Epidermal melanocyte (primary cell): ENCODE results near the gene METTL14.
"Not testable (repeated sequence)": the region's sequence is repeated elsewhere in the genome, so short reads cannot be mapped to it uniquely, and the experiment has no call there.

ENCODE experiments used
- DNase-seq: peaks from one replicate; pipeline ENCODE4 v3.0.0; 2011; ENCODE audit warnings: low spot score; ENCODE audit not compliant: insufficient read length

Gene METTL14

DNA sequence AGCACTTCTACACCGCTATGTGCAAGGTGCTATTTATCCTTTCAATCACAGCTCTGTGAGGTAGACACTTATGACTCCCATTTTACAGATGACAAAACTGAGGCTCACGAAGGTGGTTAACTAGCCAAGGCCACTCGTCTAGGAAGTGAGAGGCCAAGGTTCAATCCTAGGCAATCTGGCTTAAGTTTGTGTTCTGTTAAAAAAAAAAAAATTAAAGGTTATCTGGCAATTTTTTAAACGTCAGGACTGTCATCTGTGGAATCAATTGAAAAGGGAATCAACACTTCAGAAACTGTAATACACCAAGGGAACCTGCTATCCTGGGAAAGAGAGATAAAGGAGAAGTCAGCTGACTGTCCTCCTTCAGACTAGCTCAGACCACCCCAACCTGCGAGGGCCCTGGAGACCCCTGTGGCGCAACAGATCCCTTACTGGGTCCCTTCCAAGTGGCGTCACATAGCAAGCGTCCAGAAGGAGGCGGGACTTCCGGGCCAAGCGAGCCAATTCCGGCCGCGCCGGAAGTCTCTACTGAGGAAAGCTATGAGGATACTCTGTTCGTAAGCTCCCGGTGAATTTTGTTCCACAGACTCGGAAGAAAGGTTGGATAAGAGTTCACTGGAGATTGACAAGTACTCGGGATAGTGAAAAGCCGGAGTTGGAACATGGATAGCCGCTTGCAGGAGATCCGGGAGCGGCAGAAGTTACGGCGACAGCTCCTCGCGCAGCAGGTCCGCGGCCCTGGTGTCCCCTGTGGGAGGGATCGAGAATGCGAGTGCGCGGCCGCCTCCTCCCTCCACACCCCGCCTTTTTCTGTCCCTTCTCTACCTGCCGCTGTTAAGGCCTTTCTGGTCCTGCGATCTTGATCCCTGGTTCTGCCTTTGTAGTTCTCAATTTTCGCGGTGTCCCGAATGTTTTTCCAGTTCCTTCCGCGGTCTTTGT, at the start of gene METTL14:
TSS of gene METTL14 (plus strand) at position 520 of the 939 bp plus-strand sequence. CDS start at position 663, 143 bp downstream.
- DNase-seq, result peak; percentile 85

DNA sequence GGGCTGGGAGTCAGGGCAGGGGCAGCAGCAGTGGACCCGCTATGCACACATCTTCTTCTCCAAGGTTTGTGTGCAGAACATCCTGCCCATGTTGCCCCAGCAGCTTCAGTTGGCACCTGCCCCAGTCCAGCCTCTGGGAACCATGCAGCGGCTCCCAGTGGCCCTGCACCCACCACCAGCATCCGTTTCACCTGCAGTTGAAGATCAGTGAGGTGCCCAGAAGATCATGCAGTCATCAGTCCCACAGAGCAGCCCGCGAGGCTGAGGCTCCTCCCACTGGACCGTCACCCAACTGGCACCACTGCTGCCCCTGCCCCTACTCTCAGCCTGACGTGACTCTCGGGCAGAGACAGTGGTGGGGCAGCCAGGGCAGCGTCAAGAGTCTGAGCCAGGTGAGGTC, 49.1 kb upstream of the METTL14 start:
- DNase-seq, result not testable (repeated sequence)

- not testable (repeated sequence) for DNase-seq
These were observed 20.5 kb upstream of the METTL14 start for GRCh38 chr4:118664665-118665064.

DNA sequence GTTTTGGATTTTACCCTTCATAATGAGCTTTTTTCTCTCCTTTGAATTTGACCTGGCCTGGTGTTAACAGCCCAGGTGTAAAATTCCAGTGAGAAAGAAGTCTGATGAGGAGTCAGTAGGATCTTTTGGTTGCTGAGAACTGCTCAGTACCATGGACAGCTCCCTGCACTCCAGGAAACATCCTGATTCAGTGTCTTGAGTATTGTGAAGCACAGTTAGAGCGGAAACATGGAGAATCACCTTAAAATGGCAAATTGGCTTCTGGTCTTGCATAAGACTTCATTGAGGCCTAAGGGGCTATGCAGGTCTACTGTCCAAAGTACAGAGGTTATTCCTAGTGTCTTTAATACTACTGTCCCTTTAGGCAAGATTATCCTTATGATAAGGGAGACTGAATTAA, 16.0 kb upstream of the METTL14 start:
- DNase-seq, result not testable (repeated sequence)

DNA sequence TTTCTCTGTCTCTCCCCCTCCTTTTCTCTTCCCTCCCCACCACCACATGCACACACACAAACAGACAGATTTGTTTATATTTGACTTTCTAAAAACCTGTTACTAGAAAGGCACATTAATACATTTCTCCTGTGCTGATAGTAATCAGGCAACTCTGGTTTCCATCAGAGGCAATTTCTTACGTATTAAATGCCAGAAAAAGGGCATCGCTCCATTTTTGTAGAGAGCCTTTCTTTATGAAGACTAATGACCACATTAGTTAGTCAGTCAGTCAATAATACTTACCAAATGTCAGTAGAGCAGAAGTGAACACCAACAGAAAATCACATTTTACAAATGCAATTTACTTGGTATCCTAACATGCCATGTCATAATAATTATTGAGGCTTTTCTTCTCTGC, 14.2 kb upstream of the METTL14 start:
- DNase-seq, result not testable (repeated sequence)

GRCh38 chr4:118676128-118676527, 9.1 kb upstream of the METTL14 start:
- DNase-seq, result no peak

DNA sequence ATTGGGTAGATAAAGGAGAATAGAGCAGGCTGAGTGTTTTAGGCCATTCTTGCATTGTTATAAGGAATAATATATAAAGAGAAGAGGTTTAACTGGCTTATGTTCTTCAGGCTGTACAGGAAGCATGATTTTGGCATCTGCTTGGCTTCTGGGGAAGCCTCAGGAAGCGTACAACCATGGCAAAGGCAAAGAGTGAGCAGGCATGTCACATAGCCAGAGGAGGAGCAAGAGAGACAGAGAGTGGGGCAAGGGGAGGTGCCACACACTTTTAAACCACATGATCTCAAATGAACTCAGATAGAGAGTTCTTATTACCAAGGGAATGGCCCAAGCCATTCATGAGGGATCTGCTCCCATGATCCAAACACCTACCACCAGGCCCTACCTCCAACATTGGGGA, 4.4 kb upstream of the METTL14 start:
- no peak for DNase-seq

- DNase-seq, result no peak
These were observed 2.3 kb upstream of the METTL14 start for GRCh38 chr4:118682928-118683327.

DNA sequence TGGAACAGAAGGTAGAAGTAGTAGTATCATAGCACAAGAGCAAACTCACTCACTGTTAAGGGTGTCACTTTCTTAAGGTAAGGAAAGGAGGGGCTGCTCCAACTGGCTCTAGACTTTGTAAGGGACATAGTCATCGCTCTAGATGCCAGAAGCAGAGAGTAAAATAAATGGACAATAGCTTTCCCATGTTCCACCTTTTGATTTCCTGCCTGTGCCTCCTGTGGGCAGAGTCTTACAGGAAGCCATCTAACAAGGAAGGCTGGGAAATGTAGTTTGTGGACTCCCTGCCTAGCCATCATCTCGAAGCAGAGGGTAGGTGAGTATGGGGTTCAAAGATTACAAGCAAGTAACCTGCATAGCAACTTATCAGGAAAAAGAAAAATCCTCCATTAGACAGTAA, 1.7 kb upstream of the METTL14 start:
- no peak for DNase-seq

GRCh38 chr4:118703118-118703517, 17.9 kb downstream of the METTL14 start:
- DNase-seq, result no peak

- no peak for DNase-seq
These were observed 25.9 kb downstream of the METTL14 start for GRCh38 chr4:118711052-118711451.

DNA sequence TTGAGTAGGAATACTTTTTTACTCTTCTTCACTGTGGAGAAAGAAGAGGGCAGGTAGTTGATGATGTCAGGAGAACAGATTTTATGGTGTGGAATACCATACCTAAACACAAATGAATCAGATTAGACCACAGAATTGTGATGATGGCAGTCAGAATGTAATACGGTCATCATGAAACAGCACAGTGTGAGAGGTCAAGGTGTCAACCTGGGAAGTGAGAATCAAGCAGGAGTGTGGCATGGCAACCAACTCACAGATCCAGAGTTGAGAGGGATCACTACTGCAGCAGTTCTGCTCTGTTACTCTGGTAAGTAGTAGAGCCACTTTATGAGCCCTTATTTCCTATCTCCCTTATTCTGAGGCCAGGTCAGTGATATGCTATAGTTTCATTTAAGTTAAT, 27.7 kb downstream of the METTL14 start:
- DNase-seq, result no peak

DNA sequence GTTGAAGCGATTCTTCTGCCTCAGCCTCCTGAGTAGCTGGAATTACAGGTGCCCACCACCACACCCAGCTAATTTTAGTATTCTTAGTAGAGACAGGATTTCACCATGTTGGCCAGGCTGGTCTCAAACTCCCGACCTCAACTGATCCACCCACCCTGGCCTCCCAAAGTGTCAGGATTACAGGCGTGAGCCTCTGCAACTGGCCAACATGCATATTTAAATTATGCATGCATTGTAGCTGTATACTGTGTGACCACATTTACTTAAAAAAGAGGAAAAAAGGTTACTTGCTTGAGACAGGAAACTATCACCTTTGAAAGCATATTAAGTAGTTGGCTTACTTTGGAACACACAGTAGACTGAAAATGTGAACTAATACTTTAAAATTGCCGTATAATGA, 29.5 kb downstream of the METTL14 start:
- no peak for DNase-seq

DNA sequence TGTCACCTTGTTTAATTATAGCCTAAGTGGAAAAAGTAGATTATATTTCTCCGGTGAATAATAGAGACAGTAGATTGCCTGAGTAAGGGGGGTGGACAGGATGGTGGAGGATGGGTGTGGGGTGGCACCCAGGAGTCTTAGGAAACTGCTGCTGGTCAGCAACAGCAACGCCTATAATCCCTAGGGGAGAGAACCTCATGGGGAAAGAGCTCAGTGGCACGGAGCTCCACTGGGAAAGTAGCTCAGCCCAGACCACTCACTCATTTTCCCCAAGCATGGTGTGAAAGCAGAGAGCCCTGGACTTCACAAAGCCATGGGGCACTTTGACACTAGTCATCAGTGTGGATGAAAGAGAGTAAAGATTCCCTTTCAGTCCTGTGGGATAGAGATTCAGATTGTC, 31.1 kb downstream of the METTL14 start:
- no peak for DNase-seq

DNA sequence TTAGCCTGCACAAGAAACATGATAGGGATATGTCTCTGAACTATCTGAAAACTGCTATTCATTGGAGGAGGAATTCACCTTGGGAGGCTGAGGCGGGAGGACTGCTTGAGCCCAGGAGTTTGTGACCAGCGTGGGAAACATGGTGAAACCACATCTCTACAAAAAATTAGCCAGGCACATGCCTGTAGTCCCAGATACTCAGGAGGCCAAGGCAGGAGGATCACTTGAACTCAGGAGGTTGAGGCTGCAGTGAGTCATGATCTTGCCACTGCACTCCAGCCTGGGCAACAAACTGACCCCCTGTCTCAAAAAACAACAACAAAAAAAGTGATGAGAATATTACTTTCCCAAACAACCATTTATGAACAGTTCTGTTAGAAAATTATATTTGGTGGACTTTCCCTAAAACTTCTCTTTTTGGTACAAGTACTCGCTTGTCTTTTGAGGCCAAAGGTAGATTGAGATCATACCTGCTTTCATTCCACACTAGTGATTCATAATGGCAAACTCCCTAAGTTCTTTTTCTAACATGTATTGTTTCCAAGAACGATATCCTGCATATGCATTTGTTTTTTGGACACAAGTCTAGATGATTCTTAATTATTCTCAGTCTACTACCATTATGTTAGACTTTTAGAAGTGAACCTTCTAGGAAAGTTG, 33.4 kb downstream of the METTL14 start:
- DNase-seq, result no peak

DNA sequence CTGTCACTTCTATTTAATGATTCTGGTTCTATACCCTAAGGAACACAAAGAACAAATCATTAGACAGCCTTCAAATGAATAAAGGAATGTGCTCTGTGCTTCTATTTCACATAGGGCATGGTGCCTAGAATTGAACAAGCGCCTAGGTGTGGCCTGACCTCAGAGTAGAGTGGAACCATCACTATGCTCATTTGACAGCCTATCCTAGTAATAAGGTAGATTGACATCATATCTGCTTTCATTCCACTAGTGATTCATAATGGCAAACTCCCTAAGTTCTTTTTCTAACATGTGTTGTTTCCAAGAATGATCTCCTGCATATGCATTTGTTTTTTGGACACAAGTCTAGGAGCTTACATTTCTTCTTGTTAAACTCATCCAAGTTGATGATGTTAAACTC, 36.6 kb downstream of the METTL14 start:
- no peak for DNase-seq

DNA sequence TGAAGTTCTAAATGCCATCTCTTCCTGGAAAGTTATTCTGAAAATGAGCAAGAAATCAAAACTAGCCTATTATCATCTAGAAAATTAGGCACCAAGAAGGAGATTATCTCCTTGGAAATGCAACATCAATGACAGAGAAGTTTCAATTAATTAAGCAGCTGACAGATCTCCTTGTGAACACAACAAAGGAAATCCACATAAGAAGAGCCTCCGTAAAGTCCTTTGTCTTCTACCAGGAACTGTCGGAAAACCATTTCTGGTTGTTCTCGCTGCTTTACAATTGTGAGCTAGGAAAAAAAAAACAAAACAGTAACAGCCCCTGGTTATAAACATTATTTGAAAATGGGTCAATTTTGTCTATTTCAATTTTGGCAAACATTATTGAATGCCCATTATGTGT, 38.2 kb downstream of the METTL14 start:
- DNase-seq, result no peak

- DNase-seq, result no peak
These were observed 42.2 kb downstream of the METTL14 start for GRCh38 chr4:118727360-118727759.

- DNase-seq, result no peak
These were observed 44.4 kb downstream of the METTL14 start for GRCh38 chr4:118729287-118730286.

GRCh38 chr4:118730683-118731082, 45.5 kb downstream of the METTL14 start:
- DNase-seq, result no peak

DNA sequence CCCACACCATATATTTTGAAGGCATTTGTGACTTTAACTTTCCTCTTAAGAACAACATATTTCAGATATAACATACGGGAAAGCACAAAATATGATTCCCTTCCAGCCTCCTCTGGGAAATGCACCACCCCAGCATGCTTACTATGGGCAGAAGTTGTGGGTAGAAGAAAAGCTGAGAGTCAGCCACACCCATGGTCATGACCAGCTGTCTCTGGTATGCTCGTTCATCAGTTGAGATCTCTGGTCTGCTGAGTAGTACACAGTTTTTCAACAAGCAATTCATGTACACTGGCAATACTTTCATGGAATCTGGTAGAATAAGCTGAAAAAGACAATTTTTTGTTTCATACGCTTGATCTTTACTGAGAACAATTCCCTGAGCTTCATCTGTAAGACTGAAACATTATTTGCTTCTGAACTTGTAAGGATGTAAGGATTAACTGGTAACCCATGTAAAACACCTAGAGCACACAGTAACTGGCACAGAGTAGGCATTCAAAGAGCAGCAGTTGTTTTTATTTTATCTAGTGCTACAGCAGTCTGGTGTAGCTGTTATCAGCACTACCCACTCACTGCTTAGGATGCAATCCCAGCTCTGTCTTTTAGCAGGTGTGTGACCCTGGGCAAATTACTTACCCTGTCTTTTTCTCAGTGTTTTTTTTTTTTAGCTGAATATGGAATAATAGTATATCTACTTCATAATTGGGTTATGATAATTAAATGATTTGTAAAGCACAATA, 47.6 kb downstream of the METTL14 start:
- DNase-seq, result no peak
